Chondrocyte (in vitro differentiated cells): Measurements from ENCODE around the gene LOXHD1. TPM values are rescaled to one million over a fixed set of nuclear protein-coding genes. Genes with fewer than 3 reads are reported as not detected.

Experiments used
- DNase-seq: peaks from one replicate; pipeline ENCODE4 v3.0.0; 2021; ENCODE audit warnings: mixed read lengths, low spot score
- H3K27ac Mint-ChIP-seq: one replicate; pipeline ENCODE4 v1.8.0; 2021; ENCODE audit warnings: mild to moderate bottlenecking, moderate library complexity, mixed read lengths; ENCODE audit not compliant: unreplicated experiment
- H3K27me3 Mint-ChIP-seq: 2 replicates; pipeline ENCODE4 v1.8.0; 2021; ENCODE audit warnings: low read depth, mixed read lengths
- H3K36me3 Mint-ChIP-seq: 2 replicates; pipeline ENCODE4 v1.8.0; 2021; ENCODE audit warnings: low read depth, mixed read lengths
- H3K4me1 Mint-ChIP-seq: 2 replicates; pipeline ENCODE4 v1.8.0; 2021; ENCODE audit warnings: low read depth, mild to moderate bottlenecking, mixed read lengths
- H3K4me3 Mint-ChIP-seq: one replicate; pipeline ENCODE4 v1.8.0; 2021; ENCODE audit warnings: mild to moderate bottlenecking, moderate library complexity, mixed read lengths; ENCODE audit not compliant: unreplicated experiment
- H3K9me3 Mint-ChIP-seq: 2 replicates; pipeline ENCODE4 v1.8.0; 2021; ENCODE audit warnings: low read depth, mixed read lengths
- total RNA-seq: library from RNA; stranded (reverse); gene quantifications from 3 replicates; pipeline ENCODE4 v1.2.1, GENCODE V29; 2021
- TF ChIP-seq, protein P1 (sequence below): fragments of 200-600 bp; sonication (generic); IDR thresholded peaks from 2 replicates; pipeline ENCODE4 v1.5.0; 2021; ENCODE audit warnings: antibody characterized with exemption, mild to moderate bottlenecking, moderate library complexity

Gene LOXHD1
- total RNA-seq, 1 donor from 2014 or later: not detected

GRCh38 chr18:46560671-46561045 is 96.4 kb downstream of the LOXHD1 start:
- no peak for DNase-seq
- Mint-ChIP-seq H3K9me3 (no peaks in the 10 kb centered on the region), H3K4me1 (no peaks in the 10 kb centered on the region), H3K36me3 (no peaks in the 10 kb centered on the region), H3K27ac (no peak overlapping the region), H3K4me3 (no peak overlapping the region), H3K27me3 (peaks cover 15% of the 10 kb centered on the region)
- TF ChIP-seq, protein P1, sequence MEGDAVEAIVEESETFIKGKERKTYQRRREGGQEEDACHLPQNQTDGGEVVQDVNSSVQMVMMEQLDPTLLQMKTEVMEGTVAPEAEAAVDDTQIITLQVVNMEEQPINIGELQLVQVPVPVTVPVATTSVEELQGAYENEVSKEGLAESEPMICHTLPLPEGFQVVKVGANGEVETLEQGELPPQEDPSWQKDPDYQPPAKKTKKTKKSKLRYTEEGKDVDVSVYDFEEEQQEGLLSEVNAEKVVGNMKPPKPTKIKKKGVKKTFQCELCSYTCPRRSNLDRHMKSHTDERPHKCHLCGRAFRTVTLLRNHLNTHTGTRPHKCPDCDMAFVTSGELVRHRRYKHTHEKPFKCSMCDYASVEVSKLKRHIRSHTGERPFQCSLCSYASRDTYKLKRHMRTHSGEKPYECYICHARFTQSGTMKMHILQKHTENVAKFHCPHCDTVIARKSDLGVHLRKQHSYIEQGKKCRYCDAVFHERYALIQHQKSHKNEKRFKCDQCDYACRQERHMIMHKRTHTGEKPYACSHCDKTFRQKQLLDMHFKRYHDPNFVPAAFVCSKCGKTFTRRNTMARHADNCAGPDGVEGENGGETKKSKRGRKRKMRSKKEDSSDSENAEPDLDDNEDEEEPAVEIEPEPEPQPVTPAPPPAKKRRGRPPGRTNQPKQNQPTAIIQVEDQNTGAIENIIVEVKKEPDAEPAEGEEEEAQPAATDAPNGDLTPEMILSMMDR: no peak

DNA sequence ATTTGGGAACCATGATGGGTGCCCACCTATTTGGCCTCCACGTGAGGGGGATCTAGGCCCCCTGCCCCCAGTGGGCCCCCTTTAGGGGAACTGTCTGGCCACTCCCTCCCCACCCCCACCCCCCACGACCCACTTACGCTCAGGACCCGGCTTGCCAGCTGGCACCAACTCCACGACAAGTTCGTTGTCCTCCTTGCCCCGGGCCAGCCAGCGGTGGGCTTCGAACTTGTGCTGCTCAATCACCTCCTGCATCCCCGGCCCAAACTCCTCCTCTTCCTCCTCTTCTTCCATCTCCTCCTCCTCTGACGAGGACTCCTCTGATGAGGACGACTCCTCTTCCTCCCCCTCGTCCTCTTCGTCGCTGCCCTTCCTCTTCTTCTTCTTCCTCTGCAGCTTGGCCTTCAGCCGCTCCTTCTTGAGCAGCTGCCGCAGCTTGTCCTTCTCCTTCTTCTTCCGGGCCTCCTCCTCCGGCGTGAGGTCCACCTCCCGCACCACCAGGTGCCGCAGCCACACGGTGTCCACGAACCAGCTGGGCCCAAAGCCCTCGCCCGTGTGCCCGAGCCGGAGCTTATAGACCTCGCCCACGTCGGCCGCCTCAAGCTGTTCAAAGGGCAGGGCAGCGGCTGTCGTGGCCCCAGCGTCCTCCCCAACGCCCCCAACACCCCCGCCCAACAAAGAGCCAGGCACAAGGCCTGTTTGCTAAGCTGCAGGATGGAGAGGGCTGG is 96.9 kb downstream of the LOXHD1 start:
- no peaks in the 10 kb centered on the region for H3K9me3 Mint-ChIP-seq
- no peak overlapping the region for H3K27ac Mint-ChIP-seq
- no peak overlapping the region for H3K4me3 Mint-ChIP-seq
- TF ChIP-seq, protein P1: no peak
- H3K4me1 Mint-ChIP-seq: no peaks in the 10 kb centered on the region
- no peaks in the 10 kb centered on the region for H3K36me3 Mint-ChIP-seq
- no peak for DNase-seq
- peaks cover 12% of the 10 kb centered on the region for H3K27me3 Mint-ChIP-seq

GRCh38 chr18:46559296-46559695 is 97.7 kb downstream of the LOXHD1 start:
- DNase-seq: no peak
- Mint-ChIP-seq H3K9me3 (no peaks in the 10 kb centered on the region), H3K4me3 (no peak overlapping the region), H3K4me1 (no peaks in the 10 kb centered on the region), H3K27ac (no peak overlapping the region), H3K36me3 (no peaks in the 10 kb centered on the region), H3K27me3 (peaks cover 11% of the 10 kb centered on the region)
- TF ChIP-seq, protein P1: no peak

- H3K9me3 Mint-ChIP-seq: no peaks in the 10 kb centered on the region
- H3K27ac Mint-ChIP-seq: no peak overlapping the region
- no peaks in the 10 kb centered on the region for H3K36me3 Mint-ChIP-seq
- H3K4me3 Mint-ChIP-seq: no peak overlapping the region
- TF ChIP-seq, protein P1: no peak
- H3K27me3 Mint-ChIP-seq: peaks cover 13% of the 10 kb centered on the region
- H3K4me1 Mint-ChIP-seq: no peaks in the 10 kb centered on the region
- DNase-seq: no peak
Observed at GRCh38 chr18:46556590-46557206, 100.3 kb downstream of the LOXHD1 start.

GRCh38 chr18:46555724-46556123 is 101.3 kb downstream of the LOXHD1 start:
- Mint-ChIP-seq H3K27me3 (peaks cover 12% of the 10 kb centered on the region), H3K36me3 (no peaks in the 10 kb centered on the region), H3K27ac (no peak overlapping the region), H3K9me3 (no peaks in the 10 kb centered on the region), H3K4me1 (no peaks in the 10 kb centered on the region), H3K4me3 (no peak overlapping the region)
- TF ChIP-seq, protein P1: peak; percentile 36
- DNase-seq: no peak
